DOHH2 (cell line): ENCODE results near the gene LAP3.

Experiments
- H3F3A ChIP-seq: fragments of 200-600 bp; sonication (generic), shearing (Covaris generic); 2 replicates; pipeline ENCODE4 v1.6.0; 2016; ENCODE audit warnings: antibody characterized with exemption, mild to moderate bottlenecking; ENCODE audit not compliant: control insufficient read depth, insufficient read depth
- H3K27ac ChIP-seq: fragments of 200-600 bp; sonication (generic); 2 replicates; pipeline ENCODE4 v1.5.1; 2014; ENCODE audit warnings: low read depth, mild to moderate bottlenecking, low read length, moderate library complexity
- H3K27me3 ChIP-seq: fragments of 200-600 bp; sonication (generic); 2 replicates; pipeline ENCODE4 v1.6.1; 2014; ENCODE audit warnings: mild to moderate bottlenecking, low read length, mixed read lengths; ENCODE audit not compliant: control insufficient read depth
- H3K36me3 ChIP-seq: fragments of 200-600 bp; sonication (generic); 2 replicates; pipeline ENCODE4 v1.6.1; 2014; ENCODE audit warnings: mild to moderate bottlenecking, low read length, moderate library complexity, mixed read lengths; ENCODE audit not compliant: control insufficient read depth
- H3K4me1 ChIP-seq: fragments of 200-600 bp; sonication (generic); 2 replicates; pipeline ENCODE4 v1.6.1; 2014; ENCODE audit warnings: mild to moderate bottlenecking, low read length, mixed read lengths; ENCODE audit not compliant: control insufficient read depth
- H3K4me2 ChIP-seq: fragments of 200-600 bp; sonication (generic); 2 replicates; pipeline ENCODE4 v1.6.0; 2014; ENCODE audit warnings: mild to moderate bottlenecking, low read length, moderate library complexity
- H3K4me3 ChIP-seq: fragments of 200-600 bp; sonication (generic); 2 replicates; pipeline ENCODE4 v1.5.1; 2014; ENCODE audit warnings: mild to moderate bottlenecking, low read length, mixed read lengths
- H3K79me2 ChIP-seq: fragments of 200-600 bp; sonication (generic); 2 replicates; pipeline ENCODE4 v1.6.1; 2014; ENCODE audit warnings: mild to moderate bottlenecking, low read length, mixed read lengths; ENCODE audit not compliant: control insufficient read depth
- H3K9me2 ChIP-seq: fragments of 200-600 bp; sonication (generic); replicated peaks from 2 replicates; pipeline ENCODE4 v1.6.1; 2014; ENCODE audit warnings: mild to moderate bottlenecking, low read length, mixed read lengths; ENCODE audit not compliant: control insufficient read depth
- H3K9me3 ChIP-seq: fragments of 200-600 bp; sonication (generic); 2 replicates; pipeline ENCODE4 v1.6.1; 2014; ENCODE audit warnings: antibody characterized with exemption, low read length, mixed read lengths; ENCODE audit not compliant: control insufficient read depth, insufficient read depth
- H4K20me1 ChIP-seq: fragments of 200-600 bp; sonication (generic); 2 replicates; pipeline ENCODE4 v1.6.0; 2014; ENCODE audit warnings: low read depth, mild to moderate bottlenecking, antibody characterized with exemption, low read length, moderate library complexity; ENCODE audit not compliant: control insufficient read depth, insufficient read depth
- CTCF ChIP-seq: fragments of 200-600 bp; sonication (generic); IDR thresholded peaks from one replicate; pipeline ENCODE4 v1.5.1; 2014; ENCODE audit warnings: antibody characterized with exemption, mild to moderate bottlenecking, low read depth, low read length; ENCODE audit not compliant: poor library complexity, severe bottlenecking
- EZH2phosphoT487 ChIP-seq: fragments of 200-600 bp; sonication (generic); IDR thresholded peaks from 2 replicates; pipeline ENCODE4 v1.6.1; 2017; ENCODE audit warnings: borderline replicate concordance, mild to moderate bottlenecking, antibody characterized with exemption, low read length, moderate library complexity, mixed read lengths

The LAP3 gene

GRCh38 chr4:17544205-17544604 lies 32.8 kb upstream of the LAP3 start:
- H3K9me3 ChIP-seq = no peaks in the 10 kb centered on the region
- H3K4me2 ChIP-seq = no peak overlapping the region
- H3K4me1 ChIP-seq = no peaks in the 10 kb centered on the region
- no peak overlapping the region for H3K27ac ChIP-seq
- no peak overlapping the region for H3K4me3 ChIP-seq
- H4K20me1 ChIP-seq = no peaks in the 10 kb centered on the region
- no peaks in the 10 kb centered on the region for H3K9me2 ChIP-seq
- H3F3A ChIP-seq = no peaks in the 10 kb centered on the region
- TF ChIP-seq EZH2phosphoT487 = no peak
- no peak for TF ChIP-seq CTCF
- H3K36me3 ChIP-seq = no peaks in the 10 kb centered on the region
- H3K79me2 ChIP-seq = no peaks in the 10 kb centered on the region
- peaks cover 7% of the 10 kb centered on the region for H3K27me3 ChIP-seq

- Histone ChIP-seq H3K4me1 (peaks cover 3% of the 10 kb centered on the region), H3K79me2 (no peaks in the 10 kb centered on the region), H3K36me3 (no peaks in the 10 kb centered on the region), H3K4me3 (no peak overlapping the region), H4K20me1 (no peaks in the 10 kb centered on the region), H3K27ac (no peak overlapping the region), H3K27me3 (peaks cover 7% of the 10 kb centered on the region), H3K9me2 (no peaks in the 10 kb centered on the region), H3F3A (no peaks in the 10 kb centered on the region), H3K4me2 (no peak overlapping the region), H3K9me3 (no peaks in the 10 kb centered on the region)
- TF ChIP-seq EZH2phosphoT487 = no peak
- no peak for TF ChIP-seq CTCF
Measured at GRCh38 chr4:17544831-17545234, 32.2 kb upstream of the LAP3 start.

GRCh38 chr4:17545374-17546140 lies 31.4 kb upstream of the LAP3 start:
- H3K4me1 ChIP-seq = peaks cover 5% of the 10 kb centered on the region
- TF ChIP-seq EZH2phosphoT487 = no peak
- no peak for TF ChIP-seq CTCF

More at GRCh38 chr4:17545374-17546140, 31.4 kb upstream of the LAP3 start:
- no peaks in the 10 kb centered on the region for H3K36me3 ChIP-seq
- no peak overlapping the region for H3K27ac ChIP-seq
- H3K4me3 ChIP-seq = no peak overlapping the region
- no peaks in the 10 kb centered on the region for H3F3A ChIP-seq
- H3K9me2 ChIP-seq = no peaks in the 10 kb centered on the region
- H4K20me1 ChIP-seq = no peaks in the 10 kb centered on the region
- peaks cover 7% of the 10 kb centered on the region for H3K27me3 ChIP-seq
- no peaks in the 10 kb centered on the region for H3K9me3 ChIP-seq
- no peaks in the 10 kb centered on the region for H3K79me2 ChIP-seq
- H3K4me2 ChIP-seq = no peak overlapping the region
